GM19023 (cell line): Measurements from ENCODE around the gene TAF11L14.
"Not testable (repeated sequence)": the region's sequence is repeated elsewhere in the genome, so short reads cannot be mapped to it uniquely, and the experiment has no call there.

Experiments used
- ATAC-seq: cut with Tn5 transposase; IDR thresholded peaks from one replicate; pipeline ENCODE4 v1.9.1; 2021; ENCODE audit warnings: mild to moderate bottlenecking, moderate library complexity; ENCODE audit not compliant: unreplicated experiment

Gene TAF11L14

GRCh38 chr5:17634160-17634559 is at the start of gene TAF11L14:
TSS of gene TAF11L14 (plus strand) at chr5:17634460.
- no peak for ATAC-seq

DNA sequence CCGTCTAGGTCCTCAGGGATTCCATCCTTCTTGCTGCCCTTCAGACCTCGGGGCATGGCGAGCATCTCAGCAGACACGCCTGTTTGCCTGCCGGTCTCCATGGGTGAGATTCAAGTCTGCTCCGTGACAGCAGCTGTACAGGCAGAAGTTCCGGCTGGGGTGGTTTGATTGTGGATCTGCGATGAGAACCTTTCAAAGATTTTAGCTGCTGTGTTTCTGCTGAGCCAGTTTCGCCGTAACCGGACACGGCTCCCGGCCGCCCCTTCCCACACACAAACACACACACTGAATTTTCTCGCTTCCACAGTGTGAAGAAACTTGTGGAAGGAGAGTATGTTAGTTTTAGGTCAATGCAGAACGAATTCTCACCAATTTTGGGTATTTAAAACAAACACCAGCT is 48.6 kb upstream of the TAF11L14 start, which contains the start of gene TAF11L7:
TAF11L7 (minus strand) TSS at position 101 of the 400 bp plus-strand sequence.
- not testable (repeated sequence) for ATAC-seq

- not testable (repeated sequence) for ATAC-seq
Observed at GRCh38 chr5:17590860-17591259, 43.4 kb upstream of the TAF11L14 start, which contains the start of gene TAF11L8. TSS of gene TAF11L8 (minus strand) at chr5:17590960.

GRCh38 chr5:17594255-17594654 is 40.0 kb upstream of the TAF11L14 start, which contains the start of gene TAF11L9:
TSS of gene TAF11L9 (minus strand) at chr5:17594394.
- ATAC-seq, result not testable (repeated sequence)

- ATAC-seq, result not testable (repeated sequence)
Observed at GRCh38 chr5:17597728-17598127, 36.5 kb upstream of the TAF11L14 start, which contains the start of gene TAF11L10. TSS of gene TAF11L10 (minus strand) at chr5:17597828.

DNA sequence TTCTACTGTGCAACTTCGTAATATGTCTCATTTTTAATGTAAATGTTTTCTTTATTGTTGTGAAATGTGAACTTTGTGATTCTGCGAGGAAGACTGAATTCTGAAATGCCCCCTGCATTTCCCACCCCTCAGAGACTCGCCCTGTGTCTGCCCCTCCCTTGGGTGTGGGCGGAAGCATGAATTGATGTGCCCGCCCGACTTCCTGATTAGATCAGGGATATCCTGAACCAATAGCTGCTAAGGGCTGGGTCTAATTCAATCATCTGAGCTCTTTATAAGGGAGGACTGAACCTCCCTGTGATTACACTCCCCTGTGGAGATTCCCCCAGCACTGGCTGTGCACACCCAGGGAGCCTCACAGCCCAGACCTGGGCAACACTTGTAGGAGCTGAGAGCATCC is 30.4 kb upstream of the TAF11L14 start, which contains the start of gene TAF11L11:
TAF11L11 (plus strand) TSS at position 304 of the 400 bp plus-strand sequence.
- not testable (repeated sequence) for ATAC-seq

GRCh38 chr5:17604951-17605350 is 29.3 kb upstream of the TAF11L14 start:
- no peak for ATAC-seq

GRCh38 chr5:17607461-17607860 is 26.8 kb upstream of the TAF11L14 start:
- ATAC-seq, result not testable (repeated sequence)

DNA sequence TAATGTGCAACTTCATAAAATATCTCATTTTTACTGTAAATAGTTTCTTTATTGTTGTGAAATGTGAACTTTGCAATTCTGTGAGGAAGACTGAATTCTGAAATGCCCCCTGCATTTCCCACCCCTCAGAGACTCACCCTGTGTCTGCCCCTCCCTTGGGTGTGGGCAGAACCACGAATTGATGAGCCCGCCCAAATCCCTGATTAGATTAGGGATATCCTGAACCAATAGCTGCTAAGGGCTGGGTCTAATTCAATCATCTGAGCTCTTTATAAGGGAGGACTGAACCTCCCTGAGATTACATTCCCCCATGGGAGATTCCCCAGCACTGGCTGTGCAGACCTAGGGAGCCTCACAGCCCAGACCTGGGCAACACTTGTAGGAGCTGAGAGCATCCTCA is 24.2 kb upstream of the TAF11L14 start, which contains the start of gene TAF11L12:
TAF11L12 (plus strand) TSS at position 301 of the 400 bp plus-strand sequence.
- not testable (repeated sequence) for ATAC-seq

DNA sequence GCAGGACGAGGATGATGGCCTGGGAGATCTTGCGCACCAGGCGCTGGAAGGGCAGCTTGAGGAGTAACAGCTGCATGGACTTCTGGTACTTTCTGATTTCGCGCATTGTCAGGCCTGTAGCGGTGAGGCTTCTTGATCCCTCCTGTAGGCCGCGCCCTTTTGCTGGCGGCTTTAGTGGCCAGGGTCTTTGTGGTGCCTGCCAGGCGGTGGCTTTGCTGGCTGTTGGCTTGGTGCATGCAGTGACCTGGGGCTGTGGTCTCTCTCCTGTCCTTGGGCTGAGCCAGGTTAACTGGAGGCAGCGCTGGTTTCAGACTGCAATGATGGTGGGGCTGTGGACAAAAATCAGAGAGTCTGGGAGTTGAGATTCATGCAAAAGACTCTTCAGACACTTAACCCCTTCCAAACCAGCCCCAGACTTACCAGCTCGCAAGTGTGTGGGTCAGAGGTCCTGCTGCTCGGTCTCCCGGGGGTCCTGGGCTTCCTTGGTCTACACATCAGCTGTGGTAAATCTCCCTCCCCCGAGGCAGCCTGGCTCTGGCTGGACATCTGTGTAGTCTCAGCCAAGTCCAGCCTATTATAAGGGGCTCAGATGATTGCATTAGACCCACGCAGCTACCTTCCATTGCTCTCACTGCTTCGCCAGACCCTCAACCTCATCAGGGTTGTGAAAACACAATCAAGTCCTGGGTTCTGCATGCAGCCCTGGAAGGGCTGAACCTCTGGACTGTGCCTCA is 19.2 kb upstream of the TAF11L14 start:
- ATAC-seq, result no peak

- no peak for ATAC-seq
Observed at GRCh38 chr5:17619354-17619753, 14.9 kb upstream of the TAF11L14 start.

- ATAC-seq, result no peak
Observed at GRCh38 chr5:17620627-17621026, 13.6 kb upstream of the TAF11L14 start.

GRCh38 chr5:17625686-17626085 is 8.6 kb upstream of the TAF11L14 start:
- ATAC-seq, result no peak

DNA sequence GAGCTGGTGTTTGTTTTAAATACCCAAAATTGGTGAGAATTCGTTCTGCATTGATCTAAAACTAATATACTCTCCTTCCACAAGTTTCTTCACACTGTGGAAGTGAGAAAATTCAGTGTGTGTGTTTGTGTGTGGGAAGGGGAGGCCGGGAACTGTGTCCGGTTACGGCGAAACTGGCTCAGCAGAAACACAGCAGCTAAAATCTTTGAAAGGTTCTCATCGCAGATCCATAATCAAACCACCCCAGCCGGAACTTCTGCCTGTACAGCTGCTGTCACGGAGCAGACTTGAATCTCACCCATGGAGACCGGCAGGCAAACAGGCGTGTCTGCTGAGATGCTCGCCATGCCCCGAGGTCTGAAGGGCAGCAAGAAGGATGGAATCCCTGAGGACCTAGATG is 2.5 kb upstream of the TAF11L14 start, which contains the start of gene TAF11L13:
TAF11L13 (plus strand) TSS at position 301 of the 400 bp plus-strand sequence.
- not testable (repeated sequence) for ATAC-seq

GRCh38 chr5:17649232-17649631 is 15.0 kb downstream of the TAF11L14 start:
- ATAC-seq, result not testable (repeated sequence)

- ATAC-seq, result not testable (repeated sequence)
Observed at GRCh38 chr5:17655201-17655759, 21.0 kb downstream of the TAF11L14 start.

- ATAC-seq, result no peak
Observed at GRCh38 chr5:17655921-17656320, 21.7 kb downstream of the TAF11L14 start.

GRCh38 chr5:17663182-17663581 is 28.9 kb downstream of the TAF11L14 start:
- no peak for ATAC-seq

GRCh38 chr5:17665836-17666235 is 31.6 kb downstream of the TAF11L14 start:
- ATAC-seq, result no peak

- no peak for ATAC-seq
Observed at GRCh38 chr5:17666726-17667235, 32.5 kb downstream of the TAF11L14 start.

GRCh38 chr5:17670353-17670752 is 36.1 kb downstream of the TAF11L14 start:
- ATAC-seq, result no peak
